B cell (primary cell): Measurements from ENCODE around the gene MEIKIN.

Experiments used
- CTCF ChIP-seq: fragments of 200-600 bp; IDR thresholded peaks from one replicate; pipeline ENCODE4 v1.8.0; 2022; ENCODE audit warnings: antibody characterized with exemption, mild to moderate bottlenecking
- EZH2 ChIP-seq: IDR thresholded peaks from 2 replicates; pipeline ENCODE4 v1.6.1; 2012; ENCODE audit warnings: borderline replicate concordance, low read depth, mild to moderate bottlenecking, moderate library complexity, low read length; ENCODE audit not compliant: insufficient read depth, poor library complexity, severe bottlenecking

- no peak for TF ChIP-seq CTCF
- no peak for TF ChIP-seq EZH2
Observed at GRCh38 chr5:131945551-131946168, at the start of gene MEIKIN.
